NCI-H2107 (cell line): Measurements from ENCODE around the gene IBSP.
A peak's percentile ranks its signal among the peaks of the same experiment; 100 is the strongest.

Experiments used
- DNase-seq: peaks from one replicate; lab custom pipeline; 2025; lab: John Stamatoyannopoulos, UW

IBSP gene

DNA sequence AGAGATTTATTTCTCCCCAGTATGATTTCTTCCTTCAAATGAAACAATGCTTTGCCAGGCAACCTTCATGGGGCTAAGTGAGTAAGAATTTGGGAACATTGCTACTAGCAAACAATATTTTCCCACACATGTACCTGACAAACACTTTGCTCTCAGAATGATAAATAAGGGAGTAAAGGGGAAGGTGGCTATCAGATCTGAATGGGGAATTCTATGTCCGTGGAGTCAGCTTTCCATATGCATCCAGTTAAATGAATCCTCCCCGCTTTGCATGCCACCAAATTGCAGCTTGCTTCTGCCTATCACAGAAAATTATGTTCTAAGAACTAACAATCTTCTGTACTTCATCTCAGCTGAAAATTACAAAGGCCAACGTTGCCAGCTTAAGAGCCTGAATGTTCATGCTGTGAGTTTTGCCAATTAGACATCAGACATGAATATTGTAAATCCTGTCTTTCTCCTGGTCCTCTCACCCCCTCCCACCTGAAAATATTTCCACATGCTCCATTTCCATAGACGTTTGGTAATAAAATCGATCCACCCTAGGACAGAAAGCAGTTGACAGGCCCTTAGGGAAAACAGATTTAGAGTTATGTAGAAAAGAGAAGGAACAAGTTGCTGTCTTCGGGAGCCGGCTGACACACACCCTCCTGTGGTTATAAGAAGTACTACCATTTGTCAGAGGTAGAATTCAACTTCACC is 39.7 kb downstream of the IBSP start:
- no peak for DNase-seq

DNA sequence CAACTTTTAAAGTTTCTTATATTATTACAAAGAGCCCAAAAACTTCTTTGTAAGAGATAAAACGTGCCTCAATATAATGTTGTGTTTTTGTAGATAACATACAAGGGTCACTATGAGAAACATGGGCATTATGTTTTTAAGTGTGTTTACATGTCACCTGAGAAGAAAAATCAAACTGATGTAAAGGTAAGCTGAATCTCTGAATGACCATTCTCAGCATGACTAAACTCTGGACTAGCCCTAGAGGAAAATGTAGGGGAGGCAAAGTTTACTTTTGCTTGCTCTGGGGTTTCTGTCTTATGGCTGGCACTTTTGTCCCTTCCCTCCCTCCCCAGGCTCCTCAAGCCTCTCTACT is 40.2 kb downstream of the IBSP start:
- DNase-seq = no peak

DNA sequence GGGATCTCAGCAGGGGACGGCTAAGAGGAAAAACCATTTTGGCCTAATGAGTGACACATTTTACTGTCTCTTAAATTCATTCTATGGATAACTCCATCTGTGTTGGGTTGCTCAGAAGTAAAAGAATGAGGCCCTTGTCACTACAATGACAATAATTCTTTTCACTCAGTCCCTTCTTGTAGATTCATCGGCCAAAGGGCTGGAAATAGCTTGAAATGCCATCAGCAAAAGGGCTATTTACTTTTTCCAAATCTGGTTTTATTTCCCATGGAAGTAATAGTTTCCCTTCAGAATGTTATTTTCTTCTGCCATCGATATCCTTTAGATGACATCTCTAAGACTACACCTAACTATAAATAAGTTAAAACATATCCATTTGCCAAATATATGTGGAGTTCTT is 40.8 kb downstream of the IBSP start:
- DNase-seq = no peak

DNA sequence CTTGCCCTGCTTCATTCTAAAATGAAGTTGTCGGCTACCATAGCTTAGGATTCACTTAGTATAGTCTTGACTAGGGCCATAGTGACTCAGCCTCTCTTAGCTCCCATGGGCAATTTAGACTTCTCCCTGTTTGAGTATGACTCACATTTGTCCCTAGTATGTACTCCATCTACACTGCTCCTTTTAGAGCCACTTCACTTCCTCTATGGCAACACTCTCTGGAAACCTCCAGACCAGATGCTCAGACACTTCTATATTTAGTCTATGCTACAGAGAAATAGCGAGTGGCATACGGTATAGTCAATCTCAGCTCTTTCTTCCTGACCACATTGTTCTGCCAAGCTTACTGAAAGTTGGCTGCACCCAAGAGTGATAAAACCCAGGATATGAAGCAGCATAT is 44.6 kb downstream of the IBSP start:
- DNase-seq = no peak

DNA sequence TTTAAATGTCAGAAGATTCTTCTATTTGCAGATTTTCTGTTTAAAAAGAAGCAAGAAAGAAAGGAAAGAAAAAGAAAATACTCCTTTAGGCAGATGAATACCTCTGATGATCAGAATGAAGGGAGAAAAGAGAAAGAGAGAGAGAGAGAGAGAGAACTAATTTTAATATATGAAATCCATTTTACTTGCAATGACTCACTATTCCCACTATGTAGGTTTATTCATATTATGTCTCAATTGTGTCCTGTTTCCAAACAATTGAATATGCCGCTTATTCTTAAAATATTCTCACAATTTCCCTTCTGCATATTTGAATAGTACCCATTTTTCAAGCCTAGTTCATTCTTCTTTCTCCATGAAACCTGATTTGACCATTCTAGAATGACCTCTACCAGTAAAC is 45.1 kb downstream of the IBSP start:
- DNase-seq = no peak

DNA sequence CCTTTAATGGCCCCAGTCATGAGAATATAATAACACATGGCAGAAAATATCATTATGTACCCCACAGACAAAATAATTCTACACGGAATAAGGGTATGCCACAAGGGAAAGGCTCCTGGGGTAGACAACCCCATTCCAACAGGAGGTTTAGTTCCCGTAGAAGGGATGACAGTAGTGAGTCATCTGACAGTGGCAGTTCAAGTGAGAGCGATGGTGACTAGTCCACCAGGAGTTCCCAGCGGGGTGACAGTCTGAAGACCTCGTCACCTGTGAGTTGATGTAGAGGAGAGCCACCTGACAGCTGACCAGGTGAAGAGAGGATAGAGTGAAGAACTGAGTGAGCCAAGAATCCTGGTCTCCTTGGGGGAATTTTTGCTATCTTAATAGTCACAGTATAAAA is 46.9 kb downstream of the IBSP start:
- DNase-seq = no peak

DNA sequence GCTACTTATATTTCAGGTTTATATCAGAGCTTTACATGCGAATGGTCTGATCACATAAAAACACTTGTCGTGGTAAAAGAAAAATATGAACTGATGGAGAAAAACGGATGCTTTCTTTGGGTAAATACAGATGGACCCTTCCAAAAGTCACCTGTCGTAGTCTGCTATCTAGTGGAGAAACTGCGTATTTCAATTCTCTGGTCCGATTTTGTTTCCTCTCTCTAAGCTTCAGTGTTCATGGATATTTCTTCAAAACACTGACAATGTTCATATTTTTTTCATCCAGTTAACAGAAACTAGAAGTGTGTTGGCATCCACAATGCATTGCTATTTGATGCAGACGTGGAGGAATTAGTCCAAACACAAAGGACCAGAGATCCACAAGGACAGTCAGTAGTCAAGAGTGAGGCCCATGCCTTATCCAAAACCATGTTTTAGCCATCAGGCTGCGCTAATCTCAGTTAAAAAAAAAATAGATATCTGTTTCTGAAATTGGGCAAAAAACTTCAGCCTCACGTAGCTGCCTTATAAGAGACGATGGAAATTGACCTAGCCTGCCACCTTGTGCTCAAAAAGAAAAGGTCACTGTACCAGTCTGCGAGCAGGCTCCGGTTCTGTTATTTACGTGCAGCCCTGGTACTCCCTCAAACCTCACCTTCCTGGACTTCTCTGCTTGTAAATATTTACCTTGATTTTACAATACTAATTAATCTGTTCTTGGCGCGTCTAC is 49.4 kb downstream of the IBSP start:
- no peak for DNase-seq

DNA sequence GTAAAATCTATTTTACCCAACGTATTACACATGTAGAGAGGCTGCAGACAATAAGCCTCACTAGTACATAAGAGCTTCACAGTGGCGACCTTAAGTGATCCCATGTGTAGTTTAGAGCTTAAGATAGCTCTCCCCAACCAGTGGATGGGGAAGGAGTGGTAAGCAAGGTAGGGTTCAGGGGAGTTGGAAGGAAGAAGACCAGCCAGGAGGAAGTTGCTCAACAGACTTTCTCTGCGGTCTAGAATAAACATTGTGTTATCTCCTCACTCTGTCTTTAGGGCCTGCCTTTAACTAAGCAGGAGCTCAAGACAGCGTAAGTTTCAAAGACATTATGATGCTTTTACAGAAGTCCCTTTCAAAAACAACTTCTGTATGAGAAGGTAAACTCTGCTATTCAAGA is 50.3 kb downstream of the IBSP start:
- no peak for DNase-seq

DNA sequence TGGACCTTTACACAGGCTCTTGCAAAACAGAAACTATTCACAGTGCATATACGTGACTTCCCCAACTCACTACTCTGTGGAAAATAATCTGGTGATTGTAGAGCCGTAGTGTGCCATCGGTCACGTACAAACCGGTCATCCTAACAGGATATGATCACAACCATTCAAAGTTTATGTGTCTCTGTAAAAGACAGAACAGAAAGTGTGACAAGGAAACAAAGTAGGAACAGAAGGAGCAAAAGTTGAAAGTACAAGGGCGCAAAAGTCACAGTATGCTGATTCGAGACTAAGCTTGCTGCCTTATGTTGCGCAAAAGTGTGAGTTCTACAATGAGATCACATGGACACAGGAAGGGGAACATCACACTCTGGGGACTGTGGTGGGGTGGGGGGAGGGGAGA is 52.0 kb downstream of the IBSP start:
- no peak for DNase-seq

DNA sequence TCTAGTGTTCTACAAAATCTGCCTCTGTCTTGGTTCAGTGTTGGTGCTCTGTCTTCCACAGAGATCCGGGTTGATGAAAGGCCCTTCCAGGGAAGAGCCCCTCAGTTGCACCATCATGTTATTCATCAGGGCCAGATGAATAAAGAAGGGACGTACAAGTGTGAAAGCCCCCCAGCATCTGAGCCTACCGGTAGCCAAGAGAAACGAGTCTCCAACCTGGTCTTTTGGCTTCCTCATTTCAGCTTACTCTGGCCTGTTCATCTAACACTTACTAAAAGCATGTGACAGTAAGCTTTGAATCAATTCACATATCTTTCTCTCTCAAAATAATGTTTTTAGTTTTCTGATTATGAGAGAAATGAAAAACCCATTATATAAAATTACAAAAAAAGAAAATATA is 52.6 kb downstream of the IBSP start:
- DNase-seq = no peak

DNA sequence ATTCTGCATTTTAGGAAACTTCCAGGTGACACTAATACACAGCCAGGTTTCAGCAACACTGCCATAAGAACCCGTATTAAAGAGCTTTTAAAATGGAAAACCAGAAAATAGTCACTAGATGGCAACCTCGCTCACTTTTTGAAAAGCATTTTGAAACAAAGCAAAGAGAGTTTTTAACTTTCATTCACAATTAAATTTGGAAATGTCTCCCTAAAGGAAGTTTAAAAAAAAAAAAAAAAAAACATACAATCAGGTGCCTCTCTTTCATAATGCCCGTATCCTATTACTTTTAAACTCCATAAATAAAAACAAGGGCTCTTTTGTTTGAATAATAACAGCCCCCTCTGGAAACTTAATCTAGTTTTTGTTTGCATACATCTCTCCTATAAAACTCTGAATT is 53.8 kb downstream of the IBSP start:
- peak; percentile 1 for DNase-seq

DNA sequence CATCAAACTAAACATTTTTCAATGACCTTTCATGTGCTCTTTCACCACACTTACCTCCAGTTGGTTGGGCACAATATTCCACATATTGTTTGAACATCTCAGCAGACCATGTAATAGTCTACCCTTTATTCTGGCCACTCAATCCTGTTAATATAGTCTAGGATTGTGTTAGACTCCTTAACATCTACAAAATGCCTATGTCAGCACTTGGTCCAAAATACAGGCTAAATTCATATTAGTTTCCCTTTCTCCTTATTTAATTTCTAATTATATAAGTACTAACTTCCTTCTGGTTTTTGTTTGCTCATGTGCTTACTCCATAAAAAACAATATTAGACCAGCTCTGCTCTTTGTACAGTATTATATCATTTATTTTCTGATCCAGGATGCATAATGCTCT is 54.5 kb downstream of the IBSP start:
- DNase-seq = no peak

DNA sequence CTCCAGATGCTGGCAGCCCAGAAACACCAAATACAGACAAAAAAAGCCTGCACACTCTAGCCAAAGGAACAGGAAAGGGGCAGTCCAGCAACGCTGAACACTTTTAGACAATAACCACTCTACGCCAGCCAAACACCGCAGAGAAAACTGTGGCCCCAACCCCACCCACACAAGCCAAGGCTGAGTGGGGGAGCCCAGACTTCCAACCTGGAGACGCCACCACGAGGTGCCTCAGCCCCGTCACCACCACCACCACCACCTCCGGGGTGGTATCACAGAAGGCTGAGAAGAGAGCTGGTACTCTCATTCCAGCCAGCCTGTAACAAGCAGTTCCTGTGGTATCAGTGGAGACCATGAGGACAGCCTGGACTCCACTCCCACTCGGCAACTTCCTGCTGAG is 56.2 kb downstream of the IBSP start:
- no peak for DNase-seq

DNA sequence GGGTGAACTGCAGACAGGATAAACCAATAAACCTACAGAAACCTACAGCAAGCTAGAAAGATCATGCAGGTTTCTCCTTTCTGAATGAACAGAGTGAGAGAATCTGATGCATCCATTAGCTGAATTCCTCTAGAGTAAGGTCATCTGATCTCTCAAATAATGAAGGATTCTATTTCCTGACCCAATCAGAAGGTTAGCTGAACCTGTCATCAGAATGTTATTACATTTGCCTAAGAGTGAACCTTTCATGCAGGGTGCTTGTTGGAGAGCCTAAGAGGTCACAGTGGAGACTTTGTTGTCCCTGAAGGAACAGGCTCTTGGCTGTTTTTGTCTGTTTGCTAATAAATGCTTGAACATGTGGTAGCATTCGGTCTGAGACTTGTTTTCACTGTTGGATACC is 57.5 kb downstream of the IBSP start:
- DNase-seq = no peak

DNA sequence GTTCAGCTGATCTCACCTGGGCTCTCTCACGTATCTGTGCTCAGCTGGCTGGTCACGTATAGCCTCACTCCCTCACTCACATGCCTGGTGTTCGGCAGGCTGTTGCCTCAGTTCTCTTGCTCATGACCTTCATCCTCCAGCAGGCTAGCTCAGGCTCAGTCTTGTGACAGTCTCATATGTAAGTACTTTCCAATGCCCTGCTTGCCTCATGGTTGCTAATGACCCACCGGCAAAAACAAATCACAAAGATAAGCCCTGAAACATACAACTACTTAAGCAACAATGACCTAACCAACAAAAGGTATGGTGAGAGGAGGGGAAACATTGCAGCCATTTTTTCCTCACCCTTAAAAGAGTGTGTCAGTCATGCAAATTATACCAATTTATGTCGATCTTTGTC is 58.4 kb downstream of the IBSP start:
- DNase-seq = no peak
